ENCODE measurements around the gene PHF19.

GRCh38 chr9:120833325-120833724, 43.7 kb downstream of the PHF19 start:
- TF ChIP-seq POLR2A (IDR thresholded peaks at IDR 0.05): no peak
- TF ChIP-seq CTCF (IDR thresholded peaks at IDR 0.05): no peak
- no peak for TF ChIP-seq EP300 (IDR thresholded peaks at IDR 0.05; ENCODE audit: low read depth)
